Immature natural killer cell (primary cell): ENCODE data around the gene AFAP1L1. TPM values are rescaled to one million over a fixed set of nuclear protein-coding genes. Genes with fewer than 3 reads are reported as not detected.

Source experiments
- DNase-seq, 3 donors: peaks; one replicate each; pipeline ENCODE4 v3.0.0; 2022; ENCODE audit warnings: mixed read lengths in 1 of 3
- H3K27ac Mint-ChIP-seq, 6 donors: one replicate each; pipeline ENCODE4 v1.8.0; 2020; ENCODE audit warnings: mixed read lengths in 6 of 6, mild to moderate bottlenecking in 5 of 6, inconsistent platforms in 4 of 6, moderate library complexity in 3 of 6
- H3K27me3 Mint-ChIP-seq, 3 donors: one replicate each; pipeline ENCODE4 v1.8.0; 2020 to 2021; ENCODE audit warnings: low read depth in 3 of 3, mild to moderate bottlenecking in 3 of 3, mixed read lengths in 3 of 3, moderate library complexity in 3 of 3, inconsistent platforms in 1 of 3
- H3K36me3 Mint-ChIP-seq, 3 donors: one replicate each; pipeline ENCODE4 v1.8.0; 2020; ENCODE audit warnings: mixed read lengths in 3 of 3, inconsistent platforms in 2 of 3, mild to moderate bottlenecking in 2 of 3
- H3K4me1 Mint-ChIP-seq, 2 donors: one replicate each; pipeline ENCODE4 v1.8.0; 2020; ENCODE audit warnings: inconsistent platforms in 2 of 2, mild to moderate bottlenecking in 2 of 2, mixed read lengths in 2 of 2, moderate library complexity in 1 of 2
- H3K4me3 Mint-ChIP-seq, 5 donors: one replicate each; pipeline ENCODE4 v1.8.0; 2020; ENCODE audit warnings: mild to moderate bottlenecking in 5 of 5, mixed read lengths in 5 of 5, inconsistent platforms in 3 of 5, moderate library complexity in 3 of 5
- H3K9me3 Mint-ChIP-seq, 6 donors: one replicate each; pipeline ENCODE4 v1.8.0; 2020; ENCODE audit warnings: mild to moderate bottlenecking in 6 of 6, mixed read lengths in 6 of 6, inconsistent platforms in 4 of 6, moderate library complexity in 3 of 6
- polyA plus RNA-seq, 3 donors: library from polyadenylated mRNA; unstranded; fragments of 300-500 nt; fragmentation: Illumina TruSeq; gene quantifications; one replicate each; pipeline ENCODE4 v1.2.3, GENCODE V29; 2021

AFAP1L1 gene
- polyA plus RNA-seq, 3 donors from 2014 or later: 0.28 to 0.83 TPM; not detected in 1

DNA sequence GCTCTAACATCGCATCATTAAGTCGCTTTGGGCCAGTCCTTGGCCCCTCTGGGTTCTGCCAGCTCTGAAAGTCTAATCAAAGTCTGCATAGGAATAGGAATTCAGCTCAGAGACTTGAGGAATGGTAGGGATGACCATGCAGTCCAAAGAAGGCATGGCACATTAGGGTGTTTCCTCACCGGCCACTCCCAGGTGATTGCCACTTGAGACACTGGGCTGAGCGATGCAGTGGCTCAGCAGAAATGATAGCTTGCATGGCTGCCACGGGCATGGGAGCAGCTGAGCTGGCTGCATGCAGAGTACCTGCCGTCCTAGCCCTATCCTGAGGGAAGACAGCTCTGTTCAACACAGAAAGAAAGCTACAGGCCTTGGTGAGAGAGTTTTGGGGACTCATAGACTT lies 28.8 kb downstream of the AFAP1L1 start:
- DNase-seq: no peak
- Mint-ChIP-seq H3K4me1 (no peaks in the 10 kb centered on the region), H3K36me3 (no peaks in the 10 kb centered on the region), H3K9me3 (no peaks in the 10 kb centered on the region), H3K27ac (no peak overlapping the region), H3K27me3 (peaks cover 0 to 2% (median 0%) of the 10 kb centered on the region in 3 donors), H3K4me3 (no peak overlapping the region)

DNA sequence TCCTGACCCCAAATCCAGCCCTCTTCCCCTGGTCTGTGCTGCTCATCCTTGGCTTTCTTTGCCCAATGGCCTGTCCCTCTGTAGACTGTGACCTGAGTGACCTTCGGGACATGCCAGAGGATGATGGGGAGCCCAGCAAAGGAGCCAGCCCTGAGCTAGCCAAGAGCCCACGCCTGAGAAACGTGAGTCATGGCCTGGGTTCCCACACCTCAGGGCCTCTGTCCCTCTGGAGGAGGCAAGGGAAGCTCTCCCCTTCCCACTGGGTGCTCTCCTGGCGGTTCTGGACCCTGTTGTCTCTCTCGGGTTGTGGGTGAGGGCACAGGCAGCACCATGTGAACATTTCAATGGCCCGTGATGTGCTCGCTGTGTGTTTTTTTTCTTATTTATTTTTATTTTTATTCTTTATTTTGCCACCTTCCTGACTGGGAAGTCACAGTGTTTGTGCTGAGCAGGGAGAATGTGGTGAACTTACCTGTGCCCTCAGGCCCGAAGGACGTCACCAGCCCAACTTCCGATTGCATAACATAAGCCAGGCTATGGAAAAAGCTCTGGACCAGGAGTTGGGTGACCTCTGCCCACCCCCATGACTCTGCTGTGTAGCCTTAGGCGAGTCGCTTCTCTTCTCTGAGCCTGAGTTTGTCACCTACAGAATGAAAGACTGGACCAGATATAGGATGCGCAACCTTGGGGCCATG lies 29.5 kb downstream of the AFAP1L1 start:
- Mint-ChIP-seq H3K36me3 (no peaks in the 10 kb centered on the region), H3K4me1 (no peaks in the 10 kb centered on the region), H3K27me3 (peaks cover 0 to 2% (median 0%) of the 10 kb centered on the region in 3 donors), H3K9me3 (no peaks in the 10 kb centered on the region), H3K27ac (no peak overlapping the region), H3K4me3 (no peak overlapping the region)
- DNase-seq: no peak

DNA sequence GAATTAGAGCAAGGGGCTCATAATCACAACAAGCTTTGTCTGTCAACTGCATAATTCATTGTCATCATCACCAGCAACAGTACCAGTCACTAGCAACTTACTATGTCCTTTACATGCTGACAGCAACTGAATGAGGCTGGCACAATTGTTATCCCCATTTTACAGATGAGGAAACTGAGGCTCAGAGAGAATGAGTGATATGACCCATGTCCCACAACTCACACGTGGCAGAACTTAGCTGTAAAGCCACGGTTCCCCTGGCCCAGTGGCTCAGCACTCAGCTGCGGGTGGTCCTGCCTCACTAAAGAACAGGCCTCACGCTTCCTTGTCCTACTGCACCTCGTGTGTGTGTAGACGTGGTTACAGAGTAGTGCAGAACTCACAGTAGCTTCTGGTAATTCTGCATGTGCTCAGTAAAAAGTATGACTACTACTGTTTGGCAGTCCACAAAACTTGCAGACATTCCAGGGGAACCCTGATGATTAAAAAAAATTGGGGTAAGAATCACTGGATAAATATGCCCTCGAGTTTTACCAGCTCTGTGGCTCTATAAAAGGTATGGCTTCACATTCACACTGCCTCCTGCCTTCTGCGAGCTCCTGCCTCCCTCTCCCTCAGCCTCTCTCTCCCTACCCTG lies 30.2 kb downstream of the AFAP1L1 start:
- Mint-ChIP-seq H3K4me1 (no peaks in the 10 kb centered on the region), H3K36me3 (no peaks in the 10 kb centered on the region), H3K9me3 (no peaks in the 10 kb centered on the region), H3K27ac (no peak overlapping the region), H3K27me3 (peaks cover 0 to 4% (median 0%) of the 10 kb centered on the region in 3 donors), H3K4me3 (no peak overlapping the region)
- no peak for DNase-seq

DNA sequence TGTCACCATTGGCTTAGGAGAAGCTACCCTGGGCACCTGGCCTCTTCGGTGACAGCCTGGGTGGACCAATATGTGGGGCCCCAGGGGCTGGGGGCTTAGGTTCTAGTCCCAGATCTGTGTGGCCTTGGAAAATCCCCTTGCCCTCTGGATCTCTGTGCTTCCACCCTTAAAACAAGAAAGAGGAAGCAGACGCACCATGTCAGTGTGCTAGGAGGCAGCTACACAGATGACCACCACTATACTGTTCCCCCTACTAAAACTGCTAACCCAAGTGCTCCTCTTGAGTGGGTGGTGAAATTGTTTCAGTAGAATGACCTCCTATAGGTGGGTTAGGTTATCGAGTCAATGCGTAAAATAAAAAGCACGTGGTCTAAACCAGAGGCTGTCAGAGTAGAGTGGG lies 31.0 kb downstream of the AFAP1L1 start:
- Mint-ChIP-seq H3K4me1 (no peaks in the 10 kb centered on the region), H3K36me3 (no peaks in the 10 kb centered on the region), H3K9me3 (no peaks in the 10 kb centered on the region), H3K27ac (no peak overlapping the region), H3K27me3 (peaks cover 0 to 5% (median 0%) of the 10 kb centered on the region in 3 donors), H3K4me3 (no peak overlapping the region)
- DNase-seq: no peak

DNA sequence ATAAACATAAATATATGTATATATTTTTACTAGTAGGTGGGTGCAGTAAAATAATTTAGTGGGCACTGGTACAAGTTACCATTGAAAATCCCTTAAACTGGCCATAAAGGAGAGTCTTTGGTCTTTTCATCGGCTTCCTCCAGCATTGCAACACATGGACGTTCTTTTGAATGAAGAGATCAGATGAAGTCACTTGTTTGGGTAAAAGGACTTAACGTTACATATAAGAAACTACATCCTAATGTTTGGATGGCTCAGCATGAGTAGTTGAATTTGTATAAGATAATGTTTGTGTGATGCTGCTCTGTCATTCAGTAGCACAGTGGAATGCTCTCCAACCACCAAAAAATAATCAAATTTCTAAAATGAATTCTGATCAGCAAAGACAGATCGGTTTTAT lies 31.6 kb downstream of the AFAP1L1 start:
- no peaks in the 10 kb centered on the region for H3K9me3 Mint-ChIP-seq
- H3K36me3 Mint-ChIP-seq: no peaks in the 10 kb centered on the region
- peaks cover 0 to 5% (median 0%) of the 10 kb centered on the region in 3 donors for H3K27me3 Mint-ChIP-seq
- H3K4me1 Mint-ChIP-seq: no peaks in the 10 kb centered on the region
- no peak for DNase-seq
- no peak overlapping the region for H3K4me3 Mint-ChIP-seq
- H3K27ac Mint-ChIP-seq: no peak overlapping the region

DNA sequence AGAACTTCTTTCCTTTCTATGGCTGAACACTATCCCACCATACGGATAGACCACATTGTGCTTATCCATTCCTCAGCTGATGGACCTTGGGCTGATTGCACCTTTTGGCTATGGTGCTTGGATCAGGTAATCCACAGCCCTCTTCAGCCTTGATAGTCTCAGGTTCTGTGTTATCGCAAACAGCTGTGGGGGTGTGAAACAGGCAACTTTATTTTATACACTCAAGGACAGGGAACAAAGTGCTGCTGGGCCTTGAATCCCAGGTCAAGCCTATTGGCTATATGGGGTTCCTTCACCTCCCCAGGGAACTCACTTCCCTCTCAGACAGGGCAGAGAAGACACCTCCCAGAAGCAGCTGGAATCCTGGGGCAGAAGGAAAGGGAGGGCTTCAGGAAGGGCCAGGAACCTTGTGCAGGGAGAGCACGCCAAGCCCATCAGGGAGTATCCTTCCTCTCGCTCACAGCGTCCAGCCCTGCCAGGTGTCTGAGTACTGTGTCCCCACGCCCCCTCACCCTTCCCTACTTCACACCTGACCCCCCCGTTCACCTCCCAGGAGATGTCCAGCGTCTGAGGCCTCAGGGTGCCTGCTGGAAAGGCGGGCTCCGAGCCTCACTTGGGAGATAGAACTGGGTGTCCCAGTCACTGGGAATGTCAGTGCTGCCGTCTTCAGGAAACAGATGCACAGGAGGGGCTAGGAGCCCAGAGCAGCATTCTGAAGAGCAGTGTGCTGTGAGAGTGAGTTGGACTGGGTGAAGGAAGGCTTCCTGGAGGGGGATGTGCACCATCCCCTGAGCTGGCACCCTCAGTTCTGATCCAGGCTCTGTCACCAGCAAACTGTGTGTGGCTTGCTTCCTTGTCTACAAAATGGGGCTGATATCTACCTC lies 32.8 kb downstream of the AFAP1L1 start:
- no peaks in the 10 kb centered on the region for H3K9me3 Mint-ChIP-seq
- H3K36me3 Mint-ChIP-seq: no peaks in the 10 kb centered on the region
- no peak for DNase-seq
- peaks cover 0 to 5% (median 0%) of the 10 kb centered on the region in 3 donors for H3K27me3 Mint-ChIP-seq
- no peaks in the 10 kb centered on the region for H3K4me1 Mint-ChIP-seq
- H3K4me3 Mint-ChIP-seq: no peak overlapping the region
- no peak overlapping the region for H3K27ac Mint-ChIP-seq

DNA sequence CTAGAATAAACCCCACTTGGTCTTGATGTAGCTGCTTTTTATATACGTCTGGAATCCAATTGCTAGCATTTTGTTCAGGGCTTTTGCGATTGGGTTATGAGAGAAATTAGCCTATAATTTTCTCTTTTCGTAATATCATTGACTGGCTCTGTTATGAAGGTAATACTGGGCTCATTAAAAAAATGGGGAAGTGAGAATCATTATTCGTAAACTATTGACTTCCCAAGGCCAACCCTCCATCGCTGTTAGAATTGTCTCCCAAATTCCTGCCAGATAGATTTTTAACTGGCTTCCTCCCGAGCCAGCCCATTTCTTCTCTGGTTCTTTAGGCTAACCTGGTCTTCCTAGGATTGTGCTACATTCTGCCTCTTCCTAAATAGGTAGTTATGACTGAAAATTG lies 37.7 kb downstream of the AFAP1L1 start:
- Mint-ChIP-seq H3K36me3 (no peaks in the 10 kb centered on the region), H3K4me1 (no peaks in the 10 kb centered on the region), H3K27ac (no peak overlapping the region), H3K9me3 (no peaks in the 10 kb centered on the region), H3K4me3 (no peak overlapping the region), H3K27me3 (peaks cover 0 to 9% (median 1%) of the 10 kb centered on the region in 3 donors)
- no peak for DNase-seq

DNA sequence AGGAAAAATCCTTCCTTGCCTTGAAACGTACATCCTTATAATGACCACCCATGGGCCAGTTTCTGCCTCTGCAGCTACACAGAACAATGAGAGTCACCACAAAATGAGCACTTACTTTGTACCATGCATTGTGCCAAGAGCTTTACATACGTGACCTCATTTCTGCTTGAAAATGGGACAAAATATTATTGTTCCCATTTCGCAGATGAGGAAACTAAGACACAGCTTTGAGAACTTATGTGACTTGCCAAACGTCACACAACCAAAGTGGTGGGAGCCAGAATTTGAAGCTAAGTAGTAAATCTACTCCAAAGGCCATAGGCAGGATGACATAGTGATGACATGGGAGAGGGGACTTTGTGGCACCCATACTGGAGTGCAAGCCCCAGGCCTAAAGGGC lies 38.8 kb downstream of the AFAP1L1 start:
- Mint-ChIP-seq H3K27ac (no peak overlapping the region), H3K9me3 (no peaks in the 10 kb centered on the region)

DNA sequence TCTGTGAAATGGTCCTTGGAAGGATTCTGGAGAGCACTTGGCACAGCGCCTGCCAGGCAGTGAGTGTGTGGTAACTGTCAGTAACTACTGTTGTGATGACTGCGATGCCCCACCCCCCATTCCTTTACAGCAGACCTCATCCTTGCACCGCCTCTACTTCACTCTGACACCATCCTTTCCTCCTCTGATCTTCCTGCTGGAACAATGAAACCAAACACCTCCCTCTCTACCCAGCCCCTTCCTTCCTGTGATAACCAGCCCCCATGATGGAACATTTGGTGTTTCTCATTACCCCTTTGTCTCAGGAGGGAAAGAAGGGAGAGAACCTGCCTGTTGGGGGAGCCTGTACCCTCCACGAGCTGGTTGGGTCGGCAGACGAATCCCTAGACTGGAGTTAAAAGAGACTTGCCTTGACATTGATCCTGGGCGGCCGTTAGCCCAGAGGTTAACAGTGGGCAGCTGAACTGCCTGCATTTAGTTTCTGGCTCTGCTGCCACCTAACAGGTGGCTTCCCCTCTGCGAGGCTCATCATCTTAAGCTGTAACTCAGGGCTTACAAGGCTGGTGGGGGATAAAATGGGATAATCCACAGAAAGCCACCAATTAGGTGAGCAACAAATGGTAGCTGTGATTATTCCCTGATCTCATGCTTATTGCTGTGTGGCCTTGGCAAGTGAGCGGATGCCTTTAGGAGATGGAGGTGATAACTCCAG lies 39.4 kb downstream of the AFAP1L1 start:
- no peaks in the 10 kb centered on the region for H3K4me1 Mint-ChIP-seq
- H3K36me3 Mint-ChIP-seq: no peaks in the 10 kb centered on the region
- no peak overlapping the region for H3K4me3 Mint-ChIP-seq
- no peak for DNase-seq
- H3K9me3 Mint-ChIP-seq: no peaks in the 10 kb centered on the region
- H3K27ac Mint-ChIP-seq: no peak overlapping the region
- H3K27me3 Mint-ChIP-seq: peaks cover 0 to 9% (median 1%) of the 10 kb centered on the region in 3 donors

More for the DNA sequence above, 38.8 kb downstream of the AFAP1L1 start:
- H3K4me3 Mint-ChIP-seq: no peak overlapping the region
- peaks cover 0 to 9% (median 1%) of the 10 kb centered on the region in 3 donors for H3K27me3 Mint-ChIP-seq
- H3K36me3 Mint-ChIP-seq: no peaks in the 10 kb centered on the region
- no peak for DNase-seq
- H3K4me1 Mint-ChIP-seq: no peaks in the 10 kb centered on the region

DNA sequence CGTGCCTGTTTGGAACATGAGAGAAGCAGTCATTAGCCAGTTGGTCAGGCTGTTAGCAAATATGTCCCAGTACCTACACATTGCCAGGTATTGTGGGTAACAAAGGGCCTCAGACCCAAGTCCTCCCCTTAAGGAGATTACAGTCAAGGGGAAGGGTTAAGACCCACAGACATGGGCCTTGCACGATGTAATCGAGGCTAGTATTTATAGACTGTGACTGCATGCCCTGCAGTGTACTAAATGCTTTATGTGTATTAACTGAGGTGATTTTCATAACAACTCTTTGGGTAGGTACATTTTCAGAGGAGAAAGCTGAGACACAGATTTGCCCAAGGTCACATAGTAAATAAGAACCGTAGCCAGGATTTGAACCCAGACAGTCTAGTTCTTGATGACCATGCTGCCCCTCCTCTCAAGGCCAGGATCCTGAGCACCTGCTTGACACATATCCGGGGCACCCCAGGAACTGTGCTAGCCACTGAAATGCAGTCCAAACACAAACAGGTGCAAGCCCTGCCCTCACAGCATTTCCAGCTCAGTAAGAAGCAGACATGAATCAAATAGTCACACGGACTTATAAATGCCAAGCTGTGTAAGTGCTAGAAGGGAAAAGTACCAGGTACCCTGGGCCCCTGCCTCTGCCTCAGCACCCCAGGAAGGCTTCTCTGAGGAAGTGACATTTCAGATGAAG lies 41.6 kb downstream of the AFAP1L1 start:
- Mint-ChIP-seq H3K4me3 (no peak overlapping the region), H3K36me3 (no peaks in the 10 kb centered on the region), H3K9me3 (no peaks in the 10 kb centered on the region), H3K4me1 (no peaks in the 10 kb centered on the region), H3K27me3 (peaks cover 0 to 5% (median 1%) of the 10 kb centered on the region in 3 donors), H3K27ac (no peak overlapping the region)
- no peak for DNase-seq

DNA sequence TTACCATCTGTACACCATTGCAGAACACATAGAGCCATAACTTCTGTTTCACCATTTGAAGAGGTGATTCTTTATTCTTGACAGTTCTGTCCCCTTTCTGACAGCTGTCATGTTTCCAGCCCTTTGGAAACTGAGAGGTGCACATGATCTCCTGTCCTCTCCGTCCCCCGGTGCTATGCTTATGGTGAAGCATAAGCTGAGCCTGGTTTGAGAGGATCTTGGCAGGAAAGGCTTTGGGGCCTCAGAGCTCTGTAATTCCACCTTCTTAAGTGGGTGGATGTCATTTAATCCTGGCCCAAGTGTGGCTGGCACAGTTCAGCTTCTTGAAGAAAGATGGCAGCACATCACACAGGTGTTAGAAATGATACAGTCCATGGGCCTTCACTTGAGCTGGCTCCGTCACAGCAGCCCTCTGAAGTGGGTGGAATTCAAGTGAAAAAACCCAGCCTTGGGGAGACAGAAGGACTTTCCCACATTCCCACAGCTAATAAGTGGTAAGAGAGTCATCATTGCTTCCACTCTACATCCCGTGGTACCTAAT lies 43.0 kb downstream of the AFAP1L1 start:
- Mint-ChIP-seq H3K27ac (no peak overlapping the region), H3K4me1 (no peaks in the 10 kb centered on the region), H3K36me3 (no peaks in the 10 kb centered on the region), H3K27me3 (peaks cover 0 to 5% (median 1%) of the 10 kb centered on the region in 3 donors), H3K9me3 (no peaks in the 10 kb centered on the region), H3K4me3 (no peak overlapping the region)
- no peak for DNase-seq

DNA sequence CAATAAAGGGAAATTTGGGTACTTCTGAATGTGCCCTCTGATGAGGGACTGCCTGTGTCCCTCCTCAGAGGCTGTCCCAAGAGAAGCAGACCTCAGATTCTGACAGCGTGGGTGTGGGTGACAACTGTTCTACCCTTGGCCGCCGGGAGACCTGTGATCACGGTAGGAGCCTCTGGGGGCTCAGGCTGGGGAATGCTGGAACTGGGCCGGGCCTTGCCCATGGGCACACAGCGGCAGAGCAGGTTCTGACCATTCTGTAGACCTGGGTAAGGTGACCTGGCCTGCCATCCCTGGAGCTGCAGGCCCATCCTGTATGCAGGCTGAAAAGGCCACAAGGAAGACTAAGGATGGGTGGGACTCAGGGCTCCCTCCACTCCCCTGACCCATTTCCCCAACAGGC lies 44.1 kb downstream of the AFAP1L1 start:
- H3K4me3 Mint-ChIP-seq: no peak overlapping the region
- no peaks in the 10 kb centered on the region for H3K4me1 Mint-ChIP-seq
- no peak for DNase-seq
- H3K27ac Mint-ChIP-seq: no peak overlapping the region
- no peaks in the 10 kb centered on the region for H3K36me3 Mint-ChIP-seq
- no peaks in the 10 kb centered on the region for H3K9me3 Mint-ChIP-seq
- peaks cover 0 to 3% (median 1%) of the 10 kb centered on the region in 3 donors for H3K27me3 Mint-ChIP-seq
